Thyroid gland (tissue), 4 donors: ENCODE results near the gene ZNF618. TPM values are rescaled to one million over a fixed set of nuclear protein-coding genes. Genes with fewer than 3 reads are reported as not detected.

Experiments used
- DNase-seq, 2 donors: peaks; one replicate each; pipeline ENCODE4 v3.0.0-alpha.2; 2019
- H3K27ac ChIP-seq, 3 donors: fragments of 200-600 bp; sonication (generic); 1 replicate in 2 of 3; 2 replicates in 1 of 3; pipeline ENCODE4 v1.5.1; 2016 to 2019; ENCODE audit warnings: mild to moderate bottlenecking in 1 of 3, moderate library complexity in 1 of 3
- H3K27me3 ChIP-seq: fragments of 200-600 bp; sonication (generic); one replicate; pipeline ENCODE4 v1.5.1; 2019
- H3K36me3 ChIP-seq, 2 donors: fragments of 200-600 bp; sonication (generic); one replicate each; pipeline ENCODE4 v1.5.1; 2016 to 2019
- H3K4me1 ChIP-seq, 2 donors: fragments of 200-600 bp; sonication (generic); one replicate each; pipeline ENCODE4 v1.5.1; 2017 to 2019
- H3K4me3 ChIP-seq, 3 donors: fragments of 200-600 bp; sonication (generic); replicated peaks in 1 of 3; 1 replicate in 2 of 3; 2 replicates in 1 of 3; pipeline ENCODE4 v1.5.1; 2016; ENCODE audit warnings: mild to moderate bottlenecking in 1 of 3
- H3K9me3 ChIP-seq: fragments of 200-600 bp; sonication (generic); one replicate; pipeline ENCODE4 v1.5.1; 2017
- CTCF ChIP-seq, 6 experiments: fragments of 200-600 bp in 3 of 6; fragments of 450-650 bp in 3 of 6; sonication (generic) in 3 of 6; IDR thresholded peaks; one replicate each; pipeline ENCODE4 v1.5.1; 2016 to 2019; ENCODE audit warnings: antibody characterized with exemption in 6 of 6, mild to moderate bottlenecking in 2 of 6, inconsistent platforms in 1 of 6, moderate library complexity in 1 of 6
- POLR2A ChIP-seq, 2 donors: fragments of 450-650 bp; IDR thresholded peaks; one replicate each; pipeline ENCODE4 v1.6.1; 2017; ENCODE audit warnings: antibody characterized with exemption in 2 of 2, mild to moderate bottlenecking in 2 of 2, moderate library complexity in 1 of 2
- WGBS, 2 donors: methylation state at CpG; one replicate each; pipeline ENCODE4 v1.1.5; 2017; 5-methylcytosine and 5-hydroxymethylcytosine counted together
- intact Hi-C: fragments of 100-400 bp; cut with DNase I; formaldehyde crosslinking; loops from one replicate; pipeline ENCODE4 v1.15.1; 2023
- total RNA-seq, 4 donors: library from RNA; depleted of rRNA; stranded (reverse); fragments of >200 nt; gene quantifications; one replicate each; pipeline ENCODE4 v1.2.3, GENCODE V29; 2016

The ZNF618 gene
- total RNA-seq, 4 donors from 2014 or later, result 9.9 to 17.5 (median 15.5) TPM

GRCh38 chr9:113949571-113950078 lies 73.5 kb downstream of the ZNF618 start:
- H3K4me1 ChIP-seq, result peaks cover 3 to 6% of the 10 kb centered on the region in 2 donors
- H3K4me3 ChIP-seq, result no peak overlapping the region
- H3K27ac ChIP-seq, result no peak overlapping the region
- H3K27me3 ChIP-seq, result no peaks in the 10 kb centered on the region
- H3K9me3 ChIP-seq, result no peaks in the 10 kb centered on the region
- no peak for TF ChIP-seq CTCF (IDR thresholded peaks at IDR 0.05)
- TF ChIP-seq POLR2A (IDR thresholded peaks at IDR 0.05), result no peak
- 96% methylated on average over 17 of the region's 17 CpGs for WGBS, 2 donors
- no peaks in the 10 kb centered on the region for H3K36me3 ChIP-seq
- intact Hi-C loops, result no loop called here
- no peak for DNase-seq

- TF ChIP-seq POLR2A (IDR thresholded peaks at IDR 0.05) (no peak), CTCF (IDR thresholded peaks at IDR 0.05) (no peak)
Measured at GRCh38 chr9:113950195-113951031, 74.3 kb downstream of the ZNF618 start.

GRCh38 chr9:113951032-113951372 lies 74.9 kb downstream of the ZNF618 start:
- intact Hi-C loops, result no loop called here
- Histone ChIP-seq H3K27ac (no peak overlapping the region), H3K36me3 (no peaks in the 10 kb centered on the region), H3K27me3 (no peaks in the 10 kb centered on the region), H3K4me1 (peaks cover 12 to 20% of the 10 kb centered on the region in 2 donors), H3K4me3 (no peak overlapping the region), H3K9me3 (no peaks in the 10 kb centered on the region)
- DNase-seq, result no peak
- no peak for TF ChIP-seq POLR2A (IDR thresholded peaks at IDR 0.05)
- TF ChIP-seq CTCF (IDR thresholded peaks at IDR 0.05), result no peak
- WGBS, 2 donors, result 78 to 91% methylated on average over 2 of the region's 2 CpGs

More at GRCh38 chr9:113950195-113951031, 74.3 kb downstream of the ZNF618 start:
- intact Hi-C loops, result no loop called here
- DNase-seq, result no peak
- Histone ChIP-seq H3K9me3 (no peaks in the 10 kb centered on the region), H3K27me3 (no peaks in the 10 kb centered on the region), H3K4me1 (peaks cover 8 to 14% of the 10 kb centered on the region in 2 donors), H3K36me3 (no peaks in the 10 kb centered on the region), H3K27ac (no peak overlapping the region), H3K4me3 (no peak overlapping the region)
- WGBS, 2 donors, result 93% methylated on average over 13 of the region's 13 CpGs

- Histone ChIP-seq H3K27ac (no peak overlapping the region), H3K9me3 (no peaks in the 10 kb centered on the region), H3K36me3 (no peaks in the 10 kb centered on the region), H3K4me1 (peaks cover 23 to 37% of the 10 kb centered on the region in 2 donors), H3K27me3 (no peaks in the 10 kb centered on the region), H3K4me3 (no peak overlapping the region)
- intact Hi-C loops, result no loop called here
- TF ChIP-seq CTCF (IDR thresholded peaks at IDR 0.05), result no peak
- no peak for TF ChIP-seq POLR2A (IDR thresholded peaks at IDR 0.05)
- no peak for DNase-seq
Measured at GRCh38 chr9:113952676-113953075, 76.6 kb downstream of the ZNF618 start.

- no peaks in the 10 kb centered on the region for H3K27me3 ChIP-seq
- intact Hi-C loops, result no loop called here
- no peak for DNase-seq
- TF ChIP-seq CTCF (IDR thresholded peaks at IDR 0.05) (no peak), POLR2A (IDR thresholded peaks at IDR 0.05) (no peak)
- no peaks in the 10 kb centered on the region for H3K36me3 ChIP-seq
- WGBS, 2 donors, result 90 to 92% methylated on average over 2 of the region's 2 CpGs
- H3K27ac ChIP-seq, result peak overlapping the region in 1 of 3 donors; percentile 90
- H3K4me3 ChIP-seq, result no peak overlapping the region
- no peaks in the 10 kb centered on the region for H3K9me3 ChIP-seq
- H3K4me1 ChIP-seq, result peaks cover 31 to 43% of the 10 kb centered on the region in 2 donors
Measured at GRCh38 chr9:113953531-113953930, 77.4 kb downstream of the ZNF618 start.
